DOHH2 (cell line): Measurements from ENCODE around the gene EVC.

Experiments
- EZH2phosphoT487 ChIP-seq: fragments of 200-600 bp; sonication (generic); IDR thresholded peaks from 2 replicates; pipeline ENCODE4 v1.6.1; 2017; ENCODE audit warnings: borderline replicate concordance, mild to moderate bottlenecking, antibody characterized with exemption, low read length, moderate library complexity, mixed read lengths
- TF ChIP-seq, protein P1 (sequence below): fragments of 200-600 bp; sonication (generic); IDR thresholded peaks from one replicate; pipeline ENCODE4 v1.5.1; 2014; ENCODE audit warnings: antibody characterized with exemption, mild to moderate bottlenecking, low read depth, low read length; ENCODE audit not compliant: poor library complexity, severe bottlenecking

DNA sequence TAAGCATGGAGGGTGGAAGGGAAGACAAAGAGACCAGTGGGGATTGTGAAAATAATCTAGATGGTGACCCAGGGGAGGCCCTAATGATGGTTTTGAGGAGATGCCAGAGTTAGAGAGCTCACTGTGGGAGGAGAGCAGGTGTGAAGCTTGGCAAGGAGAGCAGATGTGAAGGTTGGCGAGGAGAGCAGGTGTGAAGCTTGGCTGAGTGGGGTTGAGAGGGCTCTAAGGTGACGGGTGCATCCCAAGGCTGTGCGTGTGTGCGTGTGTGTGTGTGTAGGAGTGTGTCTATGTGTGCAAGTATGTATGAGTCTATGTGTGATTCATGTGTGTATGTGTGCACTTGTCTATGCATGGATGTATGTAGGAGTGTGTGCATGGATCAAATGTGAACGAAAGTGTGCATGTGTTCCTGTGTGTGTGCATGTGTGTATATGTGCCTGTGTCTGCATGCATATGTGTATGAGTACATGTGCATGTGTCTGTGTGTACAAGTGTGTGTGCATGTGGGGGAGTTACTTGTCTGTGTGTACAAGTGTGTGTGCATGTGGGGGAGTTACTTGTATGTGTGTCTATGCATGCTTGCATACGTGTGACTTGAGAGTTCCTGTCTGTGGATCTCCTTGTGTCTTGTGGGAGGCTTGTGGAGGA lies 72.0 kb downstream of the EVC start:
- TF ChIP-seq, protein P1, sequence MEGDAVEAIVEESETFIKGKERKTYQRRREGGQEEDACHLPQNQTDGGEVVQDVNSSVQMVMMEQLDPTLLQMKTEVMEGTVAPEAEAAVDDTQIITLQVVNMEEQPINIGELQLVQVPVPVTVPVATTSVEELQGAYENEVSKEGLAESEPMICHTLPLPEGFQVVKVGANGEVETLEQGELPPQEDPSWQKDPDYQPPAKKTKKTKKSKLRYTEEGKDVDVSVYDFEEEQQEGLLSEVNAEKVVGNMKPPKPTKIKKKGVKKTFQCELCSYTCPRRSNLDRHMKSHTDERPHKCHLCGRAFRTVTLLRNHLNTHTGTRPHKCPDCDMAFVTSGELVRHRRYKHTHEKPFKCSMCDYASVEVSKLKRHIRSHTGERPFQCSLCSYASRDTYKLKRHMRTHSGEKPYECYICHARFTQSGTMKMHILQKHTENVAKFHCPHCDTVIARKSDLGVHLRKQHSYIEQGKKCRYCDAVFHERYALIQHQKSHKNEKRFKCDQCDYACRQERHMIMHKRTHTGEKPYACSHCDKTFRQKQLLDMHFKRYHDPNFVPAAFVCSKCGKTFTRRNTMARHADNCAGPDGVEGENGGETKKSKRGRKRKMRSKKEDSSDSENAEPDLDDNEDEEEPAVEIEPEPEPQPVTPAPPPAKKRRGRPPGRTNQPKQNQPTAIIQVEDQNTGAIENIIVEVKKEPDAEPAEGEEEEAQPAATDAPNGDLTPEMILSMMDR = no peak
- no peak for TF ChIP-seq EZH2phosphoT487
